IMR-90 (cell line): Measurements from ENCODE around the gene GMNN. TPM values are rescaled to one million over a fixed set of nuclear protein-coding genes. Genes with fewer than 3 reads are reported as not detected.

Source experiments
- ATAC-seq: fragments of 200-7000 bp; cut with Tn5 transposase; 2 replicates; pipeline ENCODE4 v1.9.1; 2020; ENCODE audit warnings: low read depth, mild to moderate bottlenecking, moderate library complexity
- BruUV-seq: library from RNA; stranded (reverse); fragments of 400-500 nt; replicated peaks from 2 replicates; lab custom pipeline; 2021; lab: Mats Ljungman, UMichigan
- CTCF ChIA-PET: fragments of 300-600 bp; formaldehyde crosslinking; extraction: SDS; loops from one replicate; lab custom pipeline; 2021; ENCODE audit warnings: antibody characterized with exemption; lab: Yijun Ruan, JAX
- POLR2A ChIA-PET: fragments of 300-600 bp; sonication (Branson Sonifier 250); formaldehyde crosslinking; loops from one replicate; lab custom pipeline; 2022; ENCODE audit warnings: antibody characterized with exemption; ENCODE audit not compliant: unreplicated experiment; lab: Charles Lee
- DNase-seq: peaks from one replicate; pipeline ENCODE4 v3.0.0; 2013
- H2AFZ ChIP-seq: replicated peaks from 2 replicates; pipeline ENCODE3; 2013; ENCODE audit warnings: low read length, mild to moderate bottlenecking; ENCODE audit not compliant: poor library complexity
- H2AK5ac ChIP-seq: 2 replicates; pipeline ENCODE4 v1.6.1; 2013; ENCODE audit warnings: low read depth, low read length, inconsistent platforms
- H2AK9ac ChIP-seq: replicated peaks from 2 replicates; pipeline ENCODE3; 2013; ENCODE audit warnings: mild to moderate bottlenecking, low read depth, low read length, moderate library complexity; ENCODE audit not compliant: poor library complexity
- H2BK120ac ChIP-seq: 2 replicates; pipeline ENCODE4 v1.6.1; 2013; ENCODE audit warnings: low read depth, low read length, inconsistent platforms
- H2BK15ac ChIP-seq: 3 replicates; pipeline ENCODE4 v1.6.1; 2013; ENCODE audit warnings: low read depth, low read length, inconsistent platforms
- H2BK20ac ChIP-seq: 2 replicates; pipeline ENCODE4 v1.6.1; 2013; ENCODE audit warnings: low read depth, mild to moderate bottlenecking, inconsistent platforms, low read length, moderate library complexity
- H2BK5ac ChIP-seq: 2 replicates; pipeline ENCODE4 v1.6.1; 2013; ENCODE audit warnings: mild to moderate bottlenecking, low read depth, low read length, inconsistent platforms; ENCODE audit not compliant: poor library complexity, severe bottlenecking
- H3K14ac ChIP-seq: replicated peaks from 2 replicates; pipeline ENCODE4 v1.6.1; 2013; ENCODE audit warnings: low read depth, low read length, inconsistent platforms
- H3K18ac ChIP-seq: 2 replicates; pipeline ENCODE4 v1.6.1; 2013; ENCODE audit warnings: low read depth, low read length, control low read depth
- H3K23ac ChIP-seq: 2 replicates; pipeline ENCODE4 v1.6.1; 2013; ENCODE audit warnings: low read depth, low read length, inconsistent platforms
- H3K27ac ChIP-seq: 2 replicates; pipeline ENCODE4 v1.5.1; 2013; ENCODE audit warnings: mild to moderate bottlenecking, control low read depth, low read length; ENCODE audit not compliant: insufficient read depth
- H3K27me3 ChIP-seq: 2 replicates; pipeline ENCODE4 v1.6.1; 2013; ENCODE audit warnings: low read length; ENCODE audit not compliant: control insufficient read depth, insufficient read depth
- H3K36me3 ChIP-seq: 2 replicates; pipeline ENCODE4 v1.6.1; 2013; ENCODE audit warnings: low read length, mixed read lengths; ENCODE audit not compliant: control insufficient read depth, insufficient read depth
- H3K4ac ChIP-seq: 2 replicates; pipeline ENCODE4 v1.6.1; 2013; ENCODE audit warnings: low read depth, low read length, inconsistent platforms
- H3K4me1 ChIP-seq: 2 replicates; pipeline ENCODE4 v1.6.1; 2013; ENCODE audit warnings: low read length, mixed read lengths; ENCODE audit not compliant: control insufficient read depth, insufficient read depth
- H3K4me2 ChIP-seq: 2 replicates; pipeline ENCODE4 v1.6.1; 2013; ENCODE audit warnings: low read depth, mild to moderate bottlenecking, control low read depth, low read length, moderate library complexity
- H3K4me3 ChIP-seq: 2 replicates; pipeline ENCODE4 v1.5.1; 2013; ENCODE audit warnings: low read depth, mild to moderate bottlenecking, control low read depth, low read length, moderate library complexity; ENCODE audit not compliant: insufficient read depth
- H3K56ac ChIP-seq: 2 replicates; pipeline ENCODE4 v1.6.1; 2013; ENCODE audit warnings: low read length, inconsistent platforms; ENCODE audit not compliant: insufficient read depth; ENCODE audit errors: extremely low read depth
- H3K79me1 ChIP-seq, 2 experiments: 2 replicates each; pipeline ENCODE4 v1.6.1; 2013; ENCODE audit warnings: low read length in 2 of 2, inconsistent platforms in 1 of 2, low read depth in 1 of 2
- H3K9ac ChIP-seq: 2 replicates; pipeline ENCODE4 v1.6.1; 2013; ENCODE audit warnings: low read depth, low read length, control low read depth
- H3K9me1 ChIP-seq: 2 replicates; pipeline ENCODE4 v1.6.1; 2013; ENCODE audit warnings: low read length, inconsistent platforms; ENCODE audit not compliant: insufficient read depth
- H3K9me3 ChIP-seq: 2 replicates; pipeline ENCODE4 v1.6.1; 2013; ENCODE audit warnings: low read length; ENCODE audit not compliant: control insufficient read depth, insufficient read depth
- H4K20me1 ChIP-seq: 2 replicates; pipeline ENCODE4 v1.6.1; 2013; ENCODE audit warnings: low read length, inconsistent platforms; ENCODE audit not compliant: insufficient read depth
- H4K5ac ChIP-seq: 2 replicates; pipeline ENCODE4 v1.6.1; 2013; ENCODE audit warnings: mild to moderate bottlenecking, low read depth, low read length, control low read depth
- H4K8ac ChIP-seq, 2 experiments: 2 replicates each; pipeline ENCODE4 v1.6.1; 2013; ENCODE audit warnings: low read depth in 2 of 2, low read length in 2 of 2, control low read depth in 1 of 2, inconsistent platforms in 1 of 2
- H4K91ac ChIP-seq: 2 replicates; pipeline ENCODE4 v1.6.1; 2013; ENCODE audit warnings: low read depth, low read length, inconsistent platforms; ENCODE audit not compliant: insufficient read depth
- MXI1 ChIP-seq: IDR thresholded peaks from 2 replicates; pipeline ENCODE4 v1.6.1; 2012; ENCODE audit warnings: low read depth, mild to moderate bottlenecking, low read length, moderate library complexity, borderline replicate concordance
- RCOR1 ChIP-seq: IDR thresholded peaks from 2 replicates; pipeline ENCODE4 v1.6.1; 2012; ENCODE audit warnings: mild to moderate bottlenecking, low read length, improper control_type of control experiment; ENCODE audit not compliant: insufficient replicate concordance
- WGBS, 2 experiments: methylation state at CpG; one replicate each; pipeline versions ENCODE4 v1.1.5 to v1.1.7; 2013; ENCODE audit warnings: missing lambda C conversion rate in 2 of 2; ENCODE audit not compliant: insufficient read length in 1 of 2; ENCODE audit errors: extremely low coverage in 2 of 2; 5-methylcytosine and 5-hydroxymethylcytosine counted together
- dilution Hi-C: fragments of 300-500 bp; cut with HindIII; formaldehyde crosslinking; loops from one replicate; pipeline ENCODE4 v1.14.3; 2018; ENCODE audit warnings: low sequenced_read_pairs; ENCODE audit not compliant: unreplicated experiment
- in situ Hi-C: fragments of 300-500 bp; cut with MboI; formaldehyde crosslinking; loops from 3 replicates; pipeline ENCODE4 v1.14.3; 2019; ENCODE audit warnings: low sequenced_read_pairs, inconsistent platforms, mixed read lengths
- intact Hi-C: fragments of 100-400 bp; cut with micrococcal nuclease; formaldehyde crosslinking; loops from 2 replicates; pipeline ENCODE4 v1.10.0; 2022
- polyA plus RNA-seq, 3 experiments: library from polyadenylated mRNA; depleted of rRNA; stranded (reverse); fragments of >200 nt; gene quantifications; 2 replicates each; pipeline ENCODE4 v1.2.3, GENCODE V29; 2012; ENCODE audit warnings: low replicate concordance in 1 of 3
- total RNA-seq: library from RNA; depleted of rRNA; stranded (reverse); fragments of >200 nt; gene quantifications from 2 replicates; pipeline ENCODE4 v1.2.3, GENCODE V29; 2012

The GMNN gene
- total and polyA plus RNA-seq, 2 of the 4 experiments (the other 2 are of a cell fraction), result 19.7 to 22.2 TPM

DNA sequence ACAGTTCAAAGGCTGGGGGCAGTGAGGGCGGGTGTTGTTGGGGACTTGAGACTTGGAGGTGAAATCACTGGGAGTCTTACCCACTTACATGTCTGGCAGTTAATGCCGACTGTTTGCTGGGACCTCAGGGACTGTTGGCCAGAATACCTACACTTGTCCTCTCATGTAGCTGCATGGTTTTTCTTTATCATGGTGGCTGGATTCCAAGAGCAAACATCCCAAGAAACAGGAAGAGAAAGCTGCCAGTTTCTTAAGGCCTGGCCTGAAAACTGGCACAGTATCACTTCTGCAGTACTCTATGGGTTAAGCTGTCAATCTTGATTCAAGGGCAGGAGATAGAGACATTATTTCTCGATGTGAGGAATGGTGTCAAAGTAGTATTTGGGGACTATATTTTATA is 36.0 kb upstream of the GMNN start:
- Histone ChIP-seq H3K79me1 (no peaks in the 10 kb centered on the region; a peak in 1 of 4 replicates), H3K18ac (no peak overlapping the region), H4K5ac (no peak overlapping the region), H3K36me3 (no peaks in the 10 kb centered on the region), H3K4me1 (peaks cover 3% of the 10 kb centered on the region), H3K14ac (no peak overlapping the region), H3K23ac (no peak overlapping the region), H2AFZ (no peak overlapping the region), H3K9ac (no peak overlapping the region), H4K8ac (no peak overlapping the region), H3K27ac (no peak overlapping the region), H3K9me1 (peaks cover 3% of the 10 kb centered on the region; the same call in 1 of the 2 replicates), H2BK20ac (no peak overlapping the region), H3K4ac (no peak overlapping the region), H3K27me3 (no peaks in the 10 kb centered on the region), H2AK5ac (no peak overlapping the region), H3K4me2 (no peak overlapping the region), H2BK120ac (no peak overlapping the region), H3K56ac (no peak overlapping the region), H2BK5ac (no peak overlapping the region), H4K20me1 (no peaks in the 10 kb centered on the region), H4K91ac (no peak overlapping the region), H2BK15ac (no peak overlapping the region), H2AK9ac (no peak overlapping the region), H3K9me3 (no peaks in the 10 kb centered on the region), H3K4me3 (no peak overlapping the region)
- no TSS peak for BruUV-seq
- no CpG with 5 or more reads among the region's 3 CpGs for WGBS, 2 experiments
- DNase-seq (no peak), ATAC-seq (no peak)
- in situ Hi-C loops (no loop called here), dilution Hi-C loops (no loop called here), intact Hi-C loops (no loop called here)
- ChIA-PET POLR2A (no interaction called here), CTCF (interaction anchor here (0.8 kb wide), 1 partner anchor 56 kb away, joined by 4 read pairs; no protein-coding TSS in a partner anchor)
- TF ChIP-seq RCOR1 (no peak), MXI1 (no peak)
